SK-N-SH (cell line): ENCODE measurements around the gene NPDC1. TPM values are rescaled to one million over a fixed set of nuclear protein-coding genes. Genes with fewer than 3 reads are reported as not detected.

Experiments used
- CTCF ChIA-PET: fragments of 300-600, 350-600 bp; formaldehyde crosslinking; extraction: SDS; loops from one replicate; lab custom pipeline; 2021; lab: Yijun Ruan, JAX
- POLR2A ChIA-PET: fragments of 350-600 bp; sonication (Branson Sonifier 250); formaldehyde crosslinking; extraction: SDS; loops from one replicate; lab custom pipeline; 2020; ENCODE audit warnings: antibody characterized with exemption, inconsistent platforms; lab: Yijun Ruan, JAX
- DNase-seq: peaks from one replicate; pipeline ENCODE4 v3.0.0; 2012
- H2AFZ ChIP-seq: fragments of 200-600 bp; sonication (generic); 2 replicates; pipeline ENCODE4 v1.8.1; 2016; ENCODE audit warnings: antibody characterized with exemption, mild to moderate bottlenecking, low read depth
- H3F3A ChIP-seq: fragments of 200-600 bp; sonication (generic); replicated peaks from 2 replicates; pipeline ENCODE3; 2016; ENCODE audit warnings: antibody characterized with exemption, mild to moderate bottlenecking; ENCODE audit not compliant: insufficient read depth
- H3K27ac ChIP-seq, 2 experiments: fragments of 200-500 bp in 1 of 2; fragments of 200-600 bp in 1 of 2; sonication (Bioruptor generic) in 1 of 2; sonication (generic), shearing (Covaris generic) in 1 of 2; 2 replicates each; pipeline versions ENCODE4 v1.5.1 to v1.6.1; 2014 to 2016; ENCODE audit warnings: low read depth in 2 of 2, inconsistent platforms in 1 of 2, low read length in 1 of 2, mild to moderate bottlenecking in 1 of 2, mixed read lengths in 1 of 2
- H3K27me3 ChIP-seq: fragments of 200-600 bp; sonication (generic), shearing (Covaris generic); 2 replicates; pipeline ENCODE4 v1.6.1; 2016; ENCODE audit warnings: mixed run types; ENCODE audit not compliant: insufficient read depth
- H3K36me3 ChIP-seq, 2 experiments: fragments of 200-500 bp in 1 of 2; fragments of 200-600 bp in 1 of 2; sonication (Bioruptor generic) in 1 of 2; sonication (generic) in 1 of 2; replicated peaks in 1 of 2; 2 replicates each; pipeline versions ENCODE3 to v1.5.1; 2014 to 2016; ENCODE audit warnings: low read length in 1 of 2, mild to moderate bottlenecking in 1 of 2; ENCODE audit not compliant: insufficient read depth in 2 of 2, control insufficient read depth in 1 of 2
- H3K4me1 ChIP-seq, 2 experiments: fragments of 200-500 bp in 1 of 2; fragments of 200-600 bp in 1 of 2; sonication (Bioruptor generic) in 1 of 2; sonication (generic), shearing (Covaris generic) in 1 of 2; 2 replicates each; pipeline versions ENCODE4 v1.5.1 to v1.6.1; 2014 to 2016; ENCODE audit warnings: low read depth in 1 of 2, low read length in 1 of 2, mixed run types in 1 of 2; ENCODE audit not compliant: insufficient read depth in 2 of 2, control insufficient read depth in 1 of 2
- H3K4me2 ChIP-seq: fragments of 200-600 bp; sonication (generic), shearing (Covaris generic); 2 replicates; pipeline ENCODE4 v1.6.1; 2017; ENCODE audit warnings: mixed run types
- H3K4me3 ChIP-seq, 2 experiments: fragments of 200-500 bp in 1 of 2; fragments of 200-600 bp in 1 of 2; sonication (Bioruptor generic) in 1 of 2; sonication (generic), shearing (Covaris generic) in 1 of 2; 2 replicates each; pipeline versions ENCODE4 v1.5.1 to v1.8.1; 2014 to 2016; ENCODE audit warnings: low read depth in 2 of 2, inconsistent platforms in 1 of 2, low read length in 1 of 2, mild to moderate bottlenecking in 1 of 2, mixed read lengths in 1 of 2, moderate library complexity in 1 of 2
- H3K79me2 ChIP-seq: fragments of 200-600 bp; sonication (generic); 2 replicates; pipeline ENCODE4 v1.8.1; 2017; ENCODE audit warnings: mild to moderate bottlenecking; ENCODE audit not compliant: insufficient read depth
- H3K9ac ChIP-seq: fragments of 200-600 bp; sonication (generic); 2 replicates; pipeline ENCODE4 v1.6.1; 2017; ENCODE audit warnings: mixed run types
- H3K9me2 ChIP-seq: fragments of 200-600 bp; sonication (generic); 2 replicates; pipeline ENCODE4 v1.6.1; 2017; ENCODE audit warnings: mixed run types
- H3K9me3 ChIP-seq: fragments of 200-600 bp; sonication (generic); 2 replicates; pipeline ENCODE4 v1.6.1; 2017; ENCODE audit warnings: mixed run types, mild to moderate bottlenecking, moderate library complexity
- H4K20me1 ChIP-seq: fragments of 200-600 bp; sonication (generic); 2 replicates; pipeline ENCODE4 v1.6.1; 2017; ENCODE audit warnings: mild to moderate bottlenecking, mixed run types; ENCODE audit not compliant: insufficient read depth
- ELF1 ChIP-seq: IDR thresholded peaks from 2 replicates; pipeline ENCODE4 v1.4.0; 2012
- EZH2phosphoT487 ChIP-seq: fragments of 200-600 bp; sonication (generic); IDR thresholded peaks from 2 replicates; pipeline ENCODE4 v1.6.1; 2017; ENCODE audit warnings: low read depth, mixed run types, mild to moderate bottlenecking, antibody characterized with exemption, moderate library complexity, borderline replicate concordance
- FOXM1 ChIP-seq: IDR thresholded peaks from 2 replicates; pipeline ENCODE4 v1.4.0; 2012; ENCODE audit warnings: low read depth, mild to moderate bottlenecking
- GABPA ChIP-seq: IDR thresholded peaks from 2 replicates; pipeline ENCODE4 v1.4.0; 2012; ENCODE audit warnings: low read depth, mild to moderate bottlenecking
- MEF2A ChIP-seq: IDR thresholded peaks from 2 replicates; pipeline ENCODE4 v1.4.0; 2012; ENCODE audit warnings: low read depth, borderline replicate concordance
- RAD21 ChIP-seq: IDR thresholded peaks from 2 replicates; pipeline ENCODE4 v1.6.1; 2012; ENCODE audit warnings: mild to moderate bottlenecking, low read length
- RCOR1 ChIP-seq: fragments of 150-350 bp; IDR thresholded peaks from 2 replicates; pipeline ENCODE4 v1.6.1; 2017; ENCODE audit warnings: antibody characterized with exemption, low read length
- WGBS: methylation state at CpG from one replicate; pipeline ENCODE4 v1.1.6; 2017; ENCODE audit warnings: low lambda C conversion rate; 5-methylcytosine and 5-hydroxymethylcytosine counted together
- polyA plus RNA-seq, 3 experiments: library from polyadenylated mRNA; depleted of rRNA; stranded (reverse); fragments of >200 nt; gene quantifications; 2 replicates each; pipeline ENCODE4 v1.2.3, GENCODE V29; 2012
- TF ChIP-seq, protein P1 (sequence below): IDR thresholded peaks from 2 replicates; pipeline ENCODE4 v1.4.0; 2012; ENCODE audit warnings: low read depth, borderline replicate concordance
- TF ChIP-seq, protein P2 (sequence below): fragments of 200-600 bp; sonication (generic); IDR thresholded peaks from 2 replicates; pipeline ENCODE4 v1.6.1; 2017; ENCODE audit warnings: antibody characterized with exemption, mild to moderate bottlenecking, moderate library complexity
- TF ChIP-seq, protein P3 (sequence below): IDR thresholded peaks from 2 replicates; pipeline ENCODE4 v1.4.0; 2012; ENCODE audit warnings: low read depth
- TF ChIP-seq, protein P4 (sequence below): fragments of 150-350 bp; IDR thresholded peaks from 2 replicates; pipeline ENCODE4 v1.6.1; 2017; ENCODE audit warnings: antibody characterized with exemption, low read length, low read depth, borderline replicate concordance
- TF ChIP-seq, protein P5 (sequence below): fragments of 150-350 bp; IDR thresholded peaks from 2 replicates; pipeline ENCODE4 v1.6.1; 2016; ENCODE audit warnings: mild to moderate bottlenecking, low read depth, low read length
- TF ChIP-seq, protein P6 (sequence below): IDR thresholded peaks from 2 replicates; pipeline ENCODE4 v1.4.0; 2012; ENCODE audit warnings: low read depth, borderline replicate concordance
- TF ChIP-seq, protein P7 (sequence below): IDR thresholded peaks from 2 replicates; pipeline ENCODE4; 2012

The NPDC1 gene
- polyA plus RNA-seq, 1 of the 3 experiments (the other 2 are of a cell fraction) = 48.1 TPM

DNA sequence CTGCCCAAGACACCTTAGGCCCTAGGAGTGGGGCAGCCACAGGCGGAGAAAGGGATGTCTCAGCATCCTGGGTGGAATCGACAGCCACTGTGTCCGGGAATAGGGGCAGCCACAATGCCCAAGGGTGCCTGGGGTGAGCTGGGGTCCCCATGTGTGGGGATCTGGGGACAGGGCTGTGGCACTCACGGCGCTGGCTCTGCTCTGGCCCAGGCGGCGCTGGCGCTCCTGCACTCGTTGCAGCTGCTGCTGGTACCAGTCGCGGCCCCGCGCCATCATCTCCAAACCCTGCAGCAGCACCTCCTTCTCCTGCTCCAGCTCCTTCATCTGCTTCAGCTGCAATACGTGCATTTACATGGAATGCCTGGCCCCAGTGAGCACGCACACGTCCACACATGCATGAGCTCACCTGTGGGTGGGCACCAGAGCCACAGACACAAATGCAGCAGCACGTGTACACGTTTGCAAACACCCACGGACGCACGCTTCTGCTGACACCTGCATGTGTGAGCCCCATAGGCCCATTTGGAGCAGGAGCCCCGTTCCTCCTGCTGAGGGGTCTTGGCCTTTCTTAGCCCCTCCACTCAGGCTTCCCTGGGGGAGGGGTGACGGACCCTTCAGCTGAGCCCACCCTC is 19.5 kb upstream of the NPDC1 start:
- H3K9ac ChIP-seq = no peak overlapping the region
- ChIA-PET CTCF (interaction anchor here (1.0 to 16.8 kb wide), 7 partner anchors 12 to 278 kb away, joined by 3 to 803 read pairs (median 11); partner anchors contain the start of genes ABCA2, ENTPD2, FUT7 and NPDC1), POLR2A (interaction anchor here (2.2 kb wide), 1 partner anchor 10 kb away, joined by 12 read pairs; no protein-coding TSS in a partner anchor)
- WGBS = 96% methylated on average over 15 of the region's 23 CpGs
- H3K36me3 ChIP-seq = no peaks in the 10 kb centered on the region
- H3K4me3 ChIP-seq = no peak overlapping the region
- 0 out of 2 replicates have a peak, but pooled peaks cover 3% of the 10 kb centered on the region for H3K79me2 ChIP-seq
- peaks cover 5% of the 10 kb centered on the region for H3F3A ChIP-seq
- no peak for TF ChIP-seq EZH2phosphoT487
- no peak for TF ChIP-seq FOXM1
- TF ChIP-seq, protein P1, sequence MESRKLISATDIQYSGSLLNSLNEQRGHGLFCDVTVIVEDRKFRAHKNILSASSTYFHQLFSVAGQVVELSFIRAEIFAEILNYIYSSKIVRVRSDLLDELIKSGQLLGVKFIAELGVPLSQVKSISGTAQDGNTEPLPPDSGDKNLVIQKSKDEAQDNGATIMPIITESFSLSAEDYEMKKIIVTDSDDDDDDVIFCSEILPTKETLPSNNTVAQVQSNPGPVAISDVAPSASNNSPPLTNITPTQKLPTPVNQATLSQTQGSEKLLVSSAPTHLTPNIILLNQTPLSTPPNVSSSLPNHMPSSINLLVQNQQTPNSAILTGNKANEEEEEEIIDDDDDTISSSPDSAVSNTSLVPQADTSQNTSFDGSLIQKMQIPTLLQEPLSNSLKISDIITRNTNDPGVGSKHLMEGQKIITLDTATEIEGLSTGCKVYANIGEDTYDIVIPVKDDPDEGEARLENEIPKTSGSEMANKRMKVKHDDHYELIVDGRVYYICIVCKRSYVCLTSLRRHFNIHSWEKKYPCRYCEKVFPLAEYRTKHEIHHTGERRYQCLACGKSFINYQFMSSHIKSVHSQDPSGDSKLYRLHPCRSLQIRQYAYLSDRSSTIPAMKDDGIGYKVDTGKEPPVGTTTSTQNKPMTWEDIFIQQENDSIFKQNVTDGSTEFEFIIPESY = no peak
- no peak overlapping the region for H2AFZ ChIP-seq
- peaks cover 0 to 22% of the 10 kb centered on the region in 2 experiments; a peak in 1 of 4 replicates for H3K4me1 ChIP-seq
- H3K27me3 ChIP-seq = no peaks in the 10 kb centered on the region
- H3K4me2 ChIP-seq = no peak overlapping the region
- no peaks in the 10 kb centered on the region for H3K9me2 ChIP-seq
- H4K20me1 ChIP-seq = peaks cover 12% of the 10 kb centered on the region; the same call in 1 of the 2 replicates
- H3K27ac ChIP-seq = no peak overlapping the region
- H3K9me3 ChIP-seq = no peaks in the 10 kb centered on the region
- DNase-seq = no peak

DNA sequence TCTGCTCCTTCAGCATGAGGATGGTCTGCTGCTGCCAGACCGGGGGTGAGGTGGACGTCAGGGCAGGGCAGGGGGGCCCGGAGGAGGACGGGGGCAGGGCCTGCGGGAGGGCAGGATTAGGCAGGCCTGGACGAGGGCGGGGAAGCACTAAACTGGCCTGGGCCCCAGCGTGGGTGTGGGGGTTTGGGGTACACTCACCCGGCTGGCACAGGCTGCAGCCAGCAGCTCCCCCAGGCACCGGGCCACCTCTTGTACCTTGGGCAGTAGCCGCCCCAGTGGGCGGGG is 18.8 kb upstream of the NPDC1 start:
- Histone ChIP-seq H3K36me3 (no peaks in the 10 kb centered on the region), H3K79me2 (0 out of 2 replicates have a peak, but pooled peaks cover 3% of the 10 kb centered on the region), H3F3A (peaks cover 5% of the 10 kb centered on the region), H3K9me2 (no peaks in the 10 kb centered on the region), H3K9me3 (no peaks in the 10 kb centered on the region), H3K4me1 (peaks cover 0 to 22% of the 10 kb centered on the region in 2 experiments; a peak in 1 of 4 replicates), H3K4me2 (no peak overlapping the region), H4K20me1 (peaks cover 12% of the 10 kb centered on the region; the same call in 1 of the 2 replicates), H3K9ac (no peak overlapping the region), H3K4me3 (no peak overlapping the region), H2AFZ (no peak overlapping the region), H3K27me3 (no peaks in the 10 kb centered on the region), H3K27ac (no peak overlapping the region)
- no peak for DNase-seq
- ChIA-PET POLR2A (interaction anchor here (2.2 kb wide), 1 partner anchor 9 kb away, joined by 12 read pairs; no protein-coding TSS in a partner anchor), CTCF (interaction anchor here (0.9 to 16.8 kb wide), 15 partner anchors 8 to 223 kb away, joined by 3 to 803 read pairs (median 5); partner anchors contain the start of genes ABCA2, AJM1, CYSRT1 and ENTPD2)
- 70% methylated on average over 8 of the region's 12 CpGs for WGBS
- no peak for TF ChIP-seq RCOR1
- TF ChIP-seq, protein P2, sequence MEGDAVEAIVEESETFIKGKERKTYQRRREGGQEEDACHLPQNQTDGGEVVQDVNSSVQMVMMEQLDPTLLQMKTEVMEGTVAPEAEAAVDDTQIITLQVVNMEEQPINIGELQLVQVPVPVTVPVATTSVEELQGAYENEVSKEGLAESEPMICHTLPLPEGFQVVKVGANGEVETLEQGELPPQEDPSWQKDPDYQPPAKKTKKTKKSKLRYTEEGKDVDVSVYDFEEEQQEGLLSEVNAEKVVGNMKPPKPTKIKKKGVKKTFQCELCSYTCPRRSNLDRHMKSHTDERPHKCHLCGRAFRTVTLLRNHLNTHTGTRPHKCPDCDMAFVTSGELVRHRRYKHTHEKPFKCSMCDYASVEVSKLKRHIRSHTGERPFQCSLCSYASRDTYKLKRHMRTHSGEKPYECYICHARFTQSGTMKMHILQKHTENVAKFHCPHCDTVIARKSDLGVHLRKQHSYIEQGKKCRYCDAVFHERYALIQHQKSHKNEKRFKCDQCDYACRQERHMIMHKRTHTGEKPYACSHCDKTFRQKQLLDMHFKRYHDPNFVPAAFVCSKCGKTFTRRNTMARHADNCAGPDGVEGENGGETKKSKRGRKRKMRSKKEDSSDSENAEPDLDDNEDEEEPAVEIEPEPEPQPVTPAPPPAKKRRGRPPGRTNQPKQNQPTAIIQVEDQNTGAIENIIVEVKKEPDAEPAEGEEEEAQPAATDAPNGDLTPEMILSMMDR = no peak
- no peak for TF ChIP-seq ELF1
- TF ChIP-seq, protein P1 = no peak
- TF ChIP-seq, protein P3, sequence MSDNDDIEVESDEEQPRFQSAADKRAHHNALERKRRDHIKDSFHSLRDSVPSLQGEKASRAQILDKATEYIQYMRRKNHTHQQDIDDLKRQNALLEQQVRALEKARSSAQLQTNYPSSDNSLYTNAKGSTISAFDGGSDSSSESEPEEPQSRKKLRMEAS = no peak
- TF ChIP-seq, protein P4, sequence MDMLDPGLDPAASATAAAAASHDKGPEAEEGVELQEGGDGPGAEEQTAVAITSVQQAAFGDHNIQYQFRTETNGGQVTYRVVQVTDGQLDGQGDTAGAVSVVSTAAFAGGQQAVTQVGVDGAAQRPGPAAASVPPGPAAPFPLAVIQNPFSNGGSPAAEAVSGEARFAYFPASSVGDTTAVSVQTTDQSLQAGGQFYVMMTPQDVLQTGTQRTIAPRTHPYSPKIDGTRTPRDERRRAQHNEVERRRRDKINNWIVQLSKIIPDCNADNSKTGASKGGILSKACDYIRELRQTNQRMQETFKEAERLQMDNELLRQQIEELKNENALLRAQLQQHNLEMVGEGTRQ = no peak
- TF ChIP-seq, protein P5, sequence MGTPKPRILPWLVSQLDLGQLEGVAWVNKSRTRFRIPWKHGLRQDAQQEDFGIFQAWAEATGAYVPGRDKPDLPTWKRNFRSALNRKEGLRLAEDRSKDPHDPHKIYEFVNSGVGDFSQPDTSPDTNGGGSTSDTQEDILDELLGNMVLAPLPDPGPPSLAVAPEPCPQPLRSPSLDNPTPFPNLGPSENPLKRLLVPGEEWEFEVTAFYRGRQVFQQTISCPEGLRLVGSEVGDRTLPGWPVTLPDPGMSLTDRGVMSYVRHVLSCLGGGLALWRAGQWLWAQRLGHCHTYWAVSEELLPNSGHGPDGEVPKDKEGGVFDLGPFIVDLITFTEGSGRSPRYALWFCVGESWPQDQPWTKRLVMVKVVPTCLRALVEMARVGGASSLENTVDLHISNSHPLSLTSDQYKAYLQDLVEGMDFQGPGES = no peak
- no peak for TF ChIP-seq MEF2A
- TF ChIP-seq, protein P6, sequence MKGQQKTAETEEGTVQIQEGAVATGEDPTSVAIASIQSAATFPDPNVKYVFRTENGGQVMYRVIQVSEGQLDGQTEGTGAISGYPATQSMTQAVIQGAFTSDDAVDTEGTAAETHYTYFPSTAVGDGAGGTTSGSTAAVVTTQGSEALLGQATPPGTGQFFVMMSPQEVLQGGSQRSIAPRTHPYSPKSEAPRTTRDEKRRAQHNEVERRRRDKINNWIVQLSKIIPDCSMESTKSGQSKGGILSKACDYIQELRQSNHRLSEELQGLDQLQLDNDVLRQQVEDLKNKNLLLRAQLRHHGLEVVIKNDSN = no peak
- TF ChIP-seq, protein P7, sequence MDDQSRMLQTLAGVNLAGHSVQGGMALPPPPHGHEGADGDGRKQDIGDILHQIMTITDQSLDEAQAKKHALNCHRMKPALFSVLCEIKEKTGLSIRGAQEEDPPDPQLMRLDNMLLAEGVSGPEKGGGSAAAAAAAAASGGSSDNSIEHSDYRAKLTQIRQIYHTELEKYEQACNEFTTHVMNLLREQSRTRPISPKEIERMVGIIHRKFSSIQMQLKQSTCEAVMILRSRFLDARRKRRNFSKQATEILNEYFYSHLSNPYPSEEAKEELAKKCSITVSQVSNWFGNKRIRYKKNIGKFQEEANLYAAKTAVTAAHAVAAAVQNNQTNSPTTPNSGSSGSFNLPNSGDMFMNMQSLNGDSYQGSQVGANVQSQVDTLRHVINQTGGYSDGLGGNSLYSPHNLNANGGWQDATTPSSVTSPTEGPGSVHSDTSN = no peak
- TF ChIP-seq RAD21 = no peak
- no peak for TF ChIP-seq GABPA
